Dermis microvascular lymphatic vessel endothelial cell (primary cell): ENCODE results near the gene ARHGDIG. TPM values are rescaled to one million over a fixed set of nuclear protein-coding genes. Genes with fewer than 3 reads are reported as not detected.
"Not testable (repeated sequence)": the region's sequence is repeated elsewhere in the genome, so short reads cannot be mapped to it uniquely, and the experiment has no call there.

Experiments
- DNase-seq, 2 donors: peaks; one replicate each; pipeline versions ENCODE4 v3.0.0 to v3.0.0-alpha.2; 2010; ENCODE audit warnings: low read depth in 2 of 2
- total RNA-seq: library from RNA; depleted of rRNA; stranded (reverse); fragments of >200 nt; gene quantifications from 2 replicates; pipeline ENCODE4 v1.2.1, GENCODE V29; 2014

ARHGDIG gene
- total RNA-seq = 0.13 TPM in 1 of 2 replicates, not detected in the other

DNA sequence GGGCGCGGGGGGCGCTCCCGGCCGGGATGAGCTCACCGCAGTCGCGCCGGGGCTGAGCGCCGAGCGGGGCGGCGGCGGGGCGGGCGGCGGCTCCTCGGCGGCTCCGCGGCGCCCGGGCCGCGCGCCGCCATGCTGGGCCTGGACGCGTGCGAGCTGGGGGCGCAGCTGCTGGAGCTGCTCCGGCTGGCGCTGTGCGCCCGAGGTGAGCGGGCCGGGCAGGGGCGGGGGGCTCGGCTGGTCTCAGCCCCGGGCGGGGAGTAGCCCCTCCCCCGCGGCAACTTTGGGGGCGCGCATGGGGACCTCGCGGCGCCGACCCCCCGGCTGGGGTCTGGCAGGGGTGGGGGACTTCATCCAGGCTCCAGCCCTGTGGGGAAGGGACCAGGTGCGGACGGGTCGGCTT lies at the start of gene ARHGDIG:
TSS of gene ARHGDIG (plus strand) at position 40 of the 400 bp plus-strand sequence. CDS start at position 130, 90 bp downstream.
- no peak for DNase-seq

DNA sequence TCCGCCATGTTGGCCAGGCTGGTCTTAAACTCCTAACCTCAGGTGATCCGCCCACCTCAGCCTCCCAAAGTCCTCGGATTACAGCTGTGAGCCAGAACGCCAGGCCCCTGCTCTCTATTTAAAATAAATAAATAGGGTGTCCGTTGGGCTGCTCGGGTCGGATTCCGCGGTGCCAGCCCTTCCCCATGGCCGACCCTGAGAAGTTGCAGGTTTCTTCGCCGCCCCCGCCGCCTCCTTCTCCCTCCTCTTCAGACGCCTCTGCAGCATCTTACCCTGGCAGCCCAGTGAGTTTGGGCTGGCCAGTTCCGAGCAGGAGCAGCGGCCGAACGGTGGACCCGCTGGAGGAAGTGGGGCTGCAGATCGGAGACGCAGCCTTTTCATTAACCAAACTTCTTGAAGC lies 49.4 kb upstream of the ARHGDIG start:
- DNase-seq = no peak

DNA sequence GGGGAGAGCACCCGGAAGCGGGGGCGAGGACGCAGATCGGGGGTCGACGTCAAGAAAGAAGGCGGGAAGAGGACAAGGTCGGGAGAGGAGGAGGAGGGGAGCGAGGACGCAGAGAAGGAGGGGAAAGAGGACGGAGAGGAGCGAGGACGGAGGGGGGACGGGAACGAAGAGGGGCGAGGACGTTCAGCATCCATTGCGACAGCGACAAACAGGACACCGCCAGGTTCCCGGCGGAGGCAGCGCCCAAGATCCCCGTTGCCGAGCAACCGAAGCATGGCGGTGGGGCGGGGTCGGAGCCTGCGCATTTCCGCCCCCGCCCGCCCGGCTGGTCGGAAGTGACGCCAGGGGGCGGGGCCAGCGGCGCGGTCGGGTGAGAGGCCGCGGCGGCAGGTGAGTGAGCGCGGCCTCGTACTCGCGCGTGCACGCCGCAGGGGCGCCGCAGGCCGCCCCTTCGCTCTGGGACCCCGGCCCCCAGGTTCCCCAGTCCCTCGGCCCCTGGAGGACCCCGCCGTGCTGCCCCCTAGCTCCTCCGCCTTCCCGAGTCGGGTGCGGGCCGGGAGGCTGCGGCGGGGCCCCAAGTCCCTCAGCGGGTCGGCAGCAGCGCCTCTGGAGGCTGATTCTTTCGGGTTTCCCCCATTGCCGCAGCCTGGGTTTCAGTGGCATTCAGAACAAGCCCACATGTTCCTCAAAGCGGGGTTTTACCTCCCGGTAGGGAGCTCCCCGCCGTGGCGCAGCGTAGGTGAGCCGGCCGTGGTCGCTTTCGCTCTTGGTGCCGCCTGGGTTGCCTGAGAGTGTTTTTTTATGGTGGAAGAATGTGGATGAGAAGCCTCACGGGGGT lies 45.7 kb upstream of the ARHGDIG start, which contains the start of gene FAM234A:
TSS of gene FAM234A (plus strand) at position 354 of the 838 bp plus-strand sequence. CDS start 19,593 bp downstream, outside the sequence.
- DNase-seq = peak; percentile 81 to 89

DNA sequence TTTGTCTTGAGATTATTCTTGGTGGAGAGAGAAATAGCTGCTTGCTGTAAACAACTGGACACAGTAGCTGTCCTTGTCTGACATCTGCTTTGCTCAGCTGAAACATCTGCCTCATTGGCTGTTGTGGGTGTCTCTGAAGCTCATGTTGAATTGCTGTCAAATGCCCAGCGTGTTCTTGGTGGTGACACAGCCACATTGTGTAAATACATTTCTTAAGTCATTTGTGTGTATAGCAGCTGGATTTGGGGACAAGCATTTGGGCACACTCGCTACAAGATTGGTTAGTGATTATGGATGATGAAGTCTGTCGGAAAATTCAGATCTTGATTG lies 40.5 kb upstream of the ARHGDIG start:
- no peak for DNase-seq

DNA sequence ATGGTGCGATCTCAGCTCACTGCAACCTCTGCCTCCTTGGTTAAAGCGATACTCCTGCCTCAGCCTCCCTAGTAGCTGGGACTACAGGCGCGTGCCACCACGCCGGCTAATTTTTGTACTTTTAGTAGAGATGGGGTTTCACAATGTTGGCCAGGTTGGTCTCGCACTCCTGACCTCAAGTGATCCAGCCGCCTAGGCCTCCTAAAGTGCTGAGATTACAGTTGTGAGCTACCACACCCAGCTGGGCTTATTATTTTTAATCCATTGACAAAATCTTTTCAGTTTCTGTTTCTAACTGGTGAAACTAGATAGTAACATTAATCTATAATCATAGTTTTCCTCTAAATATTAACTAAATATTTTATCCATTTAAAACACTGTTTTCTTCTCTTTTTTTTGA lies 39.8 kb upstream of the ARHGDIG start:
- no peak for DNase-seq

DNA sequence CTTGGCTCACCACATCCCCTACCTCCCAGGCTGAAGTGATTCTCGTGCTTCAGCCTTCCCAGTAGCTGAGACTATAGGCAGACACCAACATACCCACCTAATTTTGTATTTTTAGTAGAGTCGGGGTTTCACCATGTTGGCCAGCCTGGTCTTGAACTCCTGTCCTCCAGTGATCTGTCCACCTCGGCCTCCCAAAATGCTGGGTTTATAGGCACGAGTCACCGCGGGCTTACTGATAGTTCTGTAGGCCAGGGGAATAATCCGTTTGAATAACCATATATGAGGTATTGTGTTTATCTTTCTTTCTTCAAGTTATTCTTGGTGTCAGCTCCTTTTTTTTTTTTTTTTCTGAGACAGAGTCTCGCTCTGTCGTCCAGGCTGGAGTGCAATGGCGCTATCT lies 38.1 kb upstream of the ARHGDIG start:
- DNase-seq = no peak

DNA sequence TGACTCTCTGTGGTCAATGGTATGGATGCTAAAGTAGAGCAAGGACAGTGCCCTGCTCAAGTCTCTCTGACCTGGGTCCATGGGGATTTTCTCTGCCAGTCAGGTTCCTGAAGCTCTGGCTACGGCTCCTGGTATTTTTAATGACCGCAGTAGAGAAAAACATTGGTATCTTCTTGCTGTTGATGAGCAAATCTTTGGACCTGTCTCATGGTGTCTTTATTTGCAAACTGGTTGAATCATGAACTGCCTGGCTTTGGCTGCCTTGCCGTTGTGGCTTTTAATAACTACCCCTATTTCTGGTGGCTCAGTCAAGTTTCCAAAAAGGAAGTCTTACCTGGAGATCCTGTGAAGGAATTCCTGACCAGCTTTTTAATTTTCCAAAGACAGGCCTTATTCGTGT lies 37.0 kb upstream of the ARHGDIG start:
- DNase-seq = no peak

DNA sequence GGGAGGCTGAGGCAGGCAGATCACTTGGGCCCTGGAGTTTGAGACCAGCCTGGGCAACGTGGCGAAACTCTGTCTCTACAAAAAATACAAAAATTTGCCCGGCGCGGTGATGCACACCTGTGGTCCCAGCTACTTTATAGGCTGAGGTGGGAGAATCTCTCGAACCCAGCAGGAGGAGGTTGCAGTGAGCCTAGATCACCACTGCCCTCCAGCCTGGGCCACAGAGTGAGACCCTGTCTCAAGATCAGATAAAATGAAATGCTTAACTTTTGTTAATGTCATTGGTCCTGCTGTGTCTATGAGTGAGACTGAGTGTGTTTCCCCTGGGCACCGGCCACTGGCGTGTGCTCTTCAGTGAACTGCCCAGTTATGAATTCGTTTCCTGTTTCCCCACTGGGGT lies 35.3 kb upstream of the ARHGDIG start:
- DNase-seq = no peak

DNA sequence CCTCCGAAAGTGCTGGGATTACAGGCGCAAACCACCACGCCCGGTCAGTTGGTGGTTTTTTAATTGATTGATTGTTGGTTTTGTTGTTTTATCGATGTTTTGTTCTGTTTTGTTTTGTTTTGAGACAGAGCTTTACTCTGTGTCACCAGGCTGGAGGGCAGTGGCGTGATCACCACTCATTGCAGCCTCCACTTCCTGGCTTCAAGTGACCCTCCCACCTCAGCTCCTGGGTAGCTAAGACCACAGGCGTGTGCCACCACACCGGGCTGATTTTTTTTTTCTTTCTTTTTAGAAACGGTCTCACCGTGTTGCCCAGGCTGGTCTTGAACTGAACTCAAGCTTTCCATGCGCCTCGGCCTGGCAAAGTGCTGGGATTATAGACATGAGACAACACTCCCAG lies 33.4 kb upstream of the ARHGDIG start:
- DNase-seq = no peak

DNA sequence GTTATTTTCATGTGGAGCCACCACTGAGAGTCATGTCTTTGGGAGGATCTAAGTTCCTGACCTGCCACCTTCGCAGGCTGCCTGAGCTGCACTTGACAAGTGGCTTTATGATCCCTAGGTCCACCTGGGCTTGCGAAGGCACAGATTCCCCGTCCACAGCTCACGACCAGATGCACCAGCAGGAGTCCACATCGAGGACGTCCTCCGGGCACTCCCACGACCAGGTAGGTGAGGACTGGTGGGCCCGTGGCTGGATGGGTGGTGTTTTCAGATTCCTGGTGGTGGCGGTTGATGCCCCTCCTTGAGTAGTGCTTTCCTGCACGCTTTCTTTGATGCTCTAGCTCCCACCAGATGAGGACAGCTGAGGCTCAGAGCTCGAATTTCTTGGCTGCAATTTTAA lies 31.0 kb upstream of the ARHGDIG start:
- no peak for DNase-seq

DNA sequence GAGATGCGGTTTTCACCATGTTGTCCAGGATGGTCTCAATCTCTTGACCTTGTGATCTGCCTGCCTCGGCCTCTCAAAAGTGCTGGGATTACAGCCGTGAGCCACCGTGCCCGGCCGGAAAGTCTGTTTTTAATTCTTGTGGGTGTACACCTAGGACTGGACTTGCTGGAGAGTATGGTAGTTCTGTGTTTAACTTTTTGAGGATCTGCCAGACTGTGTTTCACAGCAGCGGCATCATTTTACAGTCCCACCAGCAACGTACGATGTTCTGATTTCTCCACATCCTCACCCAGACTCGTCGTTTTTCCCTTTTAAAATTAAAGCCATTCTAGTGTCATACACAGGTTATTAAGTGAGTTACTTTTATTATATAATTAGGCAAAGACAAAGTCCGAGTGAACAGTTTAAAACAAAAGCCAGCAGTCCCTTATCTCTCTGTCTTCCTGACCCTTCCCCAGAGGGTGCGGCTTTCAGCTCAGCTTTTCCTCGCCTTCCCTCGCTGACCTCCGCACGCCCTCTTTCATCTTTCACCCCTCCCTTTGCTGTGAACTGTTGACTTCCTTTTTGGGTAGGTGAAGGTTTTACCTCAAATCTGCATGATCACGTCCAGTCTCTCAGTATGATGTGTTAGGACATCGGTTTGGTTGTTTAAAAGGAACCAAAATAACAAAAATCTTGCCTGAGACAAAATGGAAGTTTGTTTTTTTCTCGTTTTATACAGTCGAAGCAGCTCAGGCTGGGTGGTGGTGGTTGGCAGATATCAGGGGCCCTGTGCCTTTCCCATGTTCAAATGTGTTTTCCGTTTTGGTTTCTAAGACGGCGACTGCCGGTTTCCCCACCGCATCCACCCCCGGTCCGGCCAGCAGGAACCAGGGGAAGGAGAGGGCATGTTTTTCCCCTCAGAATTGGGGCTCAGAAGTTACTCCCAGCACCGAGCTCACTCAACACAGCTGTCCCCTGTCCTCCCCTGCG lies 27.7 kb upstream of the ARHGDIG start:
- DNase-seq = no peak

DNA sequence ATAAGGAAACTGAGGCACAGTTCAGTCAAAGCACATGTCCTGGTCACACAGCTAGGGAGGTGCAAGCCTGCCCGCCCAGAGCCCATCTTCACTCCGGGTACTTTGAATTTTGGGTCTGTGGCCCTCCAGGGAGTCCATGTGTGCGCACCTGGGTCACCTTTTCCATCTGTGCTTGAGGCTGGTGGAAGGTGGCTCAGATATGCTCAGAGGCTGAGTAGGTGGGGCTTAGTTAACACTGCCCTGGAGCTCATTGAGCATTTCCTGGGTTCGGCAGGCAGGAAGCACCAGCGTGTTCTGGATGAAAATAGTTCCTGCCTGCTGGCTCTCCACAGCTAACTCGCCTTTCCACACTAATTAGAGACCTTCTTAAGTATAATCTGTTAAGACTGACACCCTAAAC lies 26.6 kb upstream of the ARHGDIG start:
- no peak for DNase-seq

DNA sequence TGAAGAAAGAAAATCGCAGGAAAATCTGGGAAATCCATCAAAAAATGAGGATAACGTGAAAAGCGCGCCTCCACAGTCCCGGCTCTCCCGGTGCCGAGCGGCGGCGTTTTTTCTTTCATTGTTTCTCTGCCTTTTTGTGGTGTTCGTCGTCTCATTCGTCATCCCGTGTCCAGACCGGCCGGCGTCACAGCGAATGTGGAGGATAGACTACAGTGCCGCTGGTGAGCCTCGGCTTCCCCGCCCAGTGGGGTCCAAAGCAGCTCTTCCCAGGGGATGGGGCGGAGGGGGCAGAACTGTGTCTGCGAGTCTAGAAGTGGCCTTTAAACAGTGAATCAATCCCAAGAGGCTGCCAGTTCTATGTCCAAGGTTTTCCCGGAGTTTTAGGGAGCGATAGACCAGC lies 25.9 kb upstream of the ARHGDIG start:
- DNase-seq = no peak

DNA sequence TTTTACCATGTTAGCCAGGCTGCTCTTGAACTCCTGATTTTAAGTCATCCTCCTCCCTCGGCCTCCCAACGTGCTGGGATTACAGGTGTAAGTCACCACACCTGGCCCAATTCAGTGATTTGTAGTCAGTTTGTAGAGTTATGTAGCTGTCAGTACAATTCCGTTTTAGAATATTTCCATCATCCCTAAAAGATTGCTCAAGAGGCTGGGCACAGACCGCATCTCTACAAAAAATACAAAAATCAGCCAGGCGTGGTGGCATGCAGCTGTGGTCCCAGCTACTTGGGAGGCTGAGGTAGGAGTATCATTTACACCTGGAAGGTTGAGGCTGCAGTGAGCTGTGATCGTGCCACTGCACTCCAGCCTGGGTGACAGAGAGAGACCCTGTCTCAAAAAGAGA lies 25.2 kb upstream of the ARHGDIG start:
- DNase-seq = no peak

DNA sequence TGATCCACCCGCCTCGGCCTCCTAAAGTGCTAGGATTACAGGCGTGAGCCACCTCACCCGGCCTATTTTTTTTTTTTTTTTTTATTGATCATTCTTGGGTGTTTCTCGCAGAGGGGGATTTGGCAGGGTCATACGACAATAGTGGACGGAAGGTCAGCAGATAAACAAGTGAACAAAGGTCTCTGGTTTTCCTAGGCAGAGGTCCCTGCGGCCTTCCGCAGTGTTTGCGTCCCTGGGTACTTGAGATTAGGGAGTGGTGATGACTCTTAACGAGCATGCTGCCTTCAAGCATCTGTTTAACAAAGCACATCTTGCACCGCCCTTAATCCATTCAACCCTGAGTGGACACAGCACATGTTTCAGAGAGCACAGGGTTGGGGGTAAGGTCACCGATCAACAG lies 22.3 kb upstream of the ARHGDIG start:
- not testable (repeated sequence) for DNase-seq

DNA sequence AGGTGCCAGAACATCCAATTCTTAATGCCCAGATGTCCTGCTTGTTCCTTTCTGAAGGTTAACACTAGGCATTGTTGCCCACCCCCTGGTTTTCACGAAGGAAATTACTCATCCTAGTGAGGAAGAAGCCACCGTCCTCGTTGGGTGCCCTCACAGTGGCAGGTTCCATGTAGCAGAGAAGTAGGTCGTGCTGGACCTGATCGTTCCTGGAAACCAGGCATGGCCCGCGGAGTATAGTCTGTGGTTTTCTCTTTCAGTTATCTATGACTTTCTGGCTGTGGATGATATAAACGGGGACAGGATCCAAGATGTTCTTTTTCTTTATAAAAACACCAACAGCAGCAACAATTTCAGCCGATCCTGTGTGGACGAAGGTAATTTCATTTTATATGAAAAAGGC lies 21.2 kb upstream of the ARHGDIG start:
- DNase-seq = no peak

DNA sequence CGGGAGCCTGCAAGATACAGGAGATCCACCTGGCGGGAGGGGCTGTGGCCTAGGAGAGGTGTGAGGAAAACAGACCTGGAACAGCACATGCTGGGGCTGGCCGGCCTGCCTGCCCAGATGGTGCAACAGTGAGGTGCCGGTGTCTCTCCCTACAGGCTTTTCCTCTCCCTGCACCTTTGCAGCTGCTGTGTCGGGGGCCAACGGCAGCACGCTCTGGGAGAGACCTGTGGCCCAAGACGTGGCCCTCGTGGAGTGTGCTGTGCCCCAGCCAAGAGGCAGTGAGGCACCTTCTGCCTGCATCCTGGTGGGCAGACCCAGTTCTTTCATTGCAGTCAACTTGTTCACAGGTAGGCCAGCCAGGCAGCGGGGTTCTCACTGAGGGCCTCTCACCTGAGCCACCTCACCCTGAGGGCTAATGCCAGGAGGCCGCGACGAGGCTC lies 20.6 kb upstream of the ARHGDIG start:
- DNase-seq = no peak

DNA sequence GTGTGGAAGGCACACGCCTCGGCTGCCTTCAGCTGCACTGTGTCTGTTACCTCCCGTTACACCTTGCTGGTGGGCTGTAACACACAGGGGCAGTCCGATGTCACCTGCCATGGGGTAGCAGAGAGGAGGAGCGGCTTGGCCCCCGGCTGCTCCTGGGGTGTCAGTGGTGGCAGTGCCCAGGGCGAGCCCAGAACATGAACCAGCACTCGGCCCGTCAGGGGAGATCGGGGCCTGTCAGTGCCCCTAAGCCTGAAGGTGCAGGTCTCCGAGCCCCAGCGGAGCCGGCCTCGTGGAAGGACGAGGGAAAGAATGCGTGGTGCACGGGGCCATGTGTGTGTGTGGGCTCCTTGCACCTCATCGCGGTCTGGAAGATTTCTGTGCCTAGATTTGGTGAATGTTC lies 20.1 kb upstream of the ARHGDIG start:
- DNase-seq = no peak

DNA sequence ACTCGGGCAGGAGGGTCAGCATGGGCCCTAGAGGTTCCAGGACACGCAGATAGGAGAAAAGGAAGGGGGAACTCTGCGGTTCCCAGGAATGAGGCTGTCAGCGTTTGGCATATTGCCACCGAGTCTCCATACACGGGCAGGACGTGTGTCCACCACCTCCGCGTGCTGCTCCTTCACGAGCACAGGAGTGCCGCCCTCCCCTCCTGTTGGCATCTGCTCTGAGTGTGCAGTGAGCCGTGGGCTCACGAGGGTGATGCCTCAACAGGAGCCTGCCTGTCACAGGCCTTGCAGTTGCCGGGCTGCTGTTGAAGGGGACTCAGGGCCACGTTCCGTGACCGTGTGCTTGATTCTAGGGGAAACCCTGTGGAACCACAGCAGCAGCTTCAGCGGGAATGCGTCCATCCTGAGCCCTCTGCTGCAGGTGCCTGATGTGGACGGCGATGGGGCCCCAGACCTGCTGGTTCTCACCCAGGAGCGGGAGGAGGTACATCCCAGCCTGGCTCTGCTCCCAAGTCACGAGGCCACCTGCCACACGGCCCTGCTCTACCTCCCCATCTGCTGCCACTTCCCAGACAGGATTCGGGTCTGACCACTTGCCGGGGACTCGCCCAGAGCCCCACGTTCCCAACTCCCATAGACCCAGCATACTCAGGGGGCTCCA lies 19.2 kb upstream of the ARHGDIG start:
- no peak for DNase-seq

DNA sequence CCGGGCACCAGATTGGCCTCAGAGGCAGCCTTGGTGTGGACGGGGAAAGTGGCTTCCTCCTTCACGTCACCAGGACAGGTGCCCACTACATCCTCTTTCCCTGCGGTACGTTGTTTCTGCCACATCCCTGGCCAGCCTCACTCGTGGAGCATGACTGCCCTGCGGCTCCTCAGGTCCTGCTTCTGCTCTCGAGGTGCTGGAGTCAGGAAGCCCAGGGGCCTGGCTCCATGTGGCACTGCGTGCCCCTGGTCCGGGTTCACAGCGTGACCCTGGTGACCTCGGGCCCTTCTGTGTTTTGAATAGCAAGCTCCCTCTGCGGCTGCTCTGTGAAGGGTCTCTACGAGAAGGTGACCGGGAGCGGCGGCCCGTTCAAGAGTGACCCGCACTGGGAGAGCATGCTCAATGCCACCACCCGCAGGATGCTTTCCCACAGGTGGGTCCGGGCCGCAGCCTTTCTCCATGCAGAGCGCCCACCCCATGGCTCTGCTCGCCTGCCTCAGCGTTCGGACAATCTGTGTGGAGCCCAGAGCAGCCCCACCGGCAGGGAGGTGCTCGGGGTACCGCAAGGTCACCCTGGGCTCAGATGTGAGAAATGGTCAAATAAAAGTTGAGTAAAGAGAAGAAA lies 18.2 kb upstream of the ARHGDIG start:
- DNase-seq = no peak

DNA sequence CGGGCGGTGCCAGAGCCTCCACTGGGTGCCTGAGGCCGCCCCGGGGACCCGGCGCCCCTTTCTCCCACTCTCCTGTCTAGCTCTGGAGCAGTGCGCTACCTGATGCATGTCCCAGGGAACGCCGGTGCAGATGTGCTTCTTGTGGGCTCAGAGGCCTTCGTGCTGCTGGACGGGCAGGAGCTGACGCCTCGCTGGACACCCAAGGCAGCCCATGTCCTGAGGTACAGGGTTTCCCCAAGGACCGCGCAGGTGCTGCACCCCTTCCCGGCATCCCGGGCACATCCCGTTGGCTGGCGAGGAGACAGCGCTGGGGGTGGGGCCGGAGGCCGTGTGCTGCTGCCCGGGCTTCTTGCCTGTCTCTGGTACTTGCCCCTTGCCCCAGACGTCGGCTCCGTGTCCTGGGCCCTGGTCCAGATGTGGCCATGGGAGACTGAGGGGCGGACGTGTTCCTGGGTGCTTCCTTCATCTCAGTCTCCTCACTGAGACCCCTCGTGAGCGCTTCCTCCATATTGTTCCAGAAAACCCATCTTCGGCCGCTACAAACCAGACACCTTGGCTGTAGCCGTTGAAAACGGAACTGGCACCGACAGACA lies 17.1 kb upstream of the ARHGDIG start:
- no peak for DNase-seq
